HG02870 (cell line): Measurements from ENCODE around the gene ANKRD44.
A peak's percentile ranks its signal among the peaks of the same experiment; 100 is the strongest.

Experiments
- ATAC-seq: cut with Tn5 transposase; IDR thresholded peaks from one replicate; pipeline ENCODE4 v1.9.1; 2021; ENCODE audit warnings: mild to moderate bottlenecking, moderate library complexity; ENCODE audit not compliant: unreplicated experiment

Gene ANKRD44

GRCh38 chr2:197210430-197210829, 100.2 kb downstream of the ANKRD44 start:
- no peak for ATAC-seq

- ATAC-seq = peak; percentile 33
Observed at GRCh38 chr2:197209742-197210408, 100.7 kb downstream of the ANKRD44 start.

- ATAC-seq = no peak
Observed at GRCh38 chr2:197209246-197209645, 101.3 kb downstream of the ANKRD44 start.

- no peak for ATAC-seq
Observed at GRCh38 chr2:197208841-197209240, 101.7 kb downstream of the ANKRD44 start.

GRCh38 chr2:197208024-197208423, 102.6 kb downstream of the ANKRD44 start:
- no peak for ATAC-seq

DNA sequence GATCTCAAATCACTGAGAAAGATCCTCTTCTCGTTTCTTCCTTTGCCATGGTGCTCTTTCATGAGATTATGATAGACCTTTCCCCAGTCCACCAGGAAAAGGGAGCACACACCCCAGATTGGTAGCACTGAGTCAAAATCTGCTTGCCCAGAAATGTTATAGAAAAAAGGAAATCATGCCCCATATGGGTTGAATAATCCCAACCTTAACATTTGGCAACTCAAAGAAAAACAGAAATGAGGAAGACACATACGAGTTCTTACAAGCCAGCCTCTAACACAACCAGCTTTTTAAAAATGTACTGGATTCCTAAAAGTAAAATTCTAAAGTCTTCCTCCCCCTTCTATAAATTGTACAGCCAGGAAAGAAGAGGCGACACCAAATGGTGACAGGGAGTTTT, 103.0 kb downstream of the ANKRD44 start:
- ATAC-seq = no peak

DNA sequence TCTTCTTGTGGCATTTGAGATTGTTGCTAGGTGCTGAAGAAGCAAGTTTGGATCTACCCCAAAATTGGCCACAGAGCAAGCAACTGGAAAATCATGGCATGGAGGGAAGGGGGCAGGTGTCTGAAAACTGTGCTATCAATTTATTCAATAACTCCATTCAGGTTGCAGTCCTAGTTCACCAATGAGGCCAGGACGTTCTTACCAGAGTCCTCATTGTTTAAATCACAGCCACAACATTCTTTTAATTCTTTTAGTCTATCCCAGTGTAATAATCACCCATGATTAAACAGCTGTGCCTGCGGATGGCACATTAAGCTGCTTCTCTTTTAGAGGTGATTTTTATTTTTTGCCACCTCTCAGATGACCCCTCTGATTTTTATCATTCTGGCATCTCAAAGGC, 103.5 kb downstream of the ANKRD44 start:
- ATAC-seq = no peak

DNA sequence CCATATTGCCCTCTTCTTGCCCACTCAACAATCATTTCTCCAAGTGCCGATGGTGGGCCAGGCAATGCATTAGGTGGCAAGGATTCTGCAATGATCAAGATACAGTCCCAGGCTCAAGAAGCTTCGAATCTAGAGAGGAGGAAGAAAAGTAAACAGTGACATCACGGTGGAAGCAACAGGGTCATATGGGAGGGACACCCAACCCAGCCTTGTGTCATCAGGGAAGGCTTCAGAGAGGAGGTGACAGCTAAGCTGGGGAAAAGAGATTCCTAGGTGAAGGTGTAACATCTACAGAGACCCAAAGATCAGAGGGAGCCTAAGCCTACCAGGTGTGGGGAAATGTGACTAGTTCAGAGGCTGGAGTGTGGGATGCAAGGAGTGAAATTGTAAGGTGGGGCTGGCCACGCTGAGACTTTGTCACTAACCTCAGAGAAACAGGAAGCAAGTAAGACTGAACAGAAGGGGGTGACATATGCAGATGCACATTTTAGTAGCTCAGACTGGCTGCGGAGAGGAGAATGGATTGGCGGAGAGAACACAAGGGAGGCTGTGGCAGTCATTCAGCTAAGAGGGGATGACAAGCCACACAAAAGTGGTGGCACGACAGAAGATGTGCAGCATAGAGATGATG, 104.9 kb downstream of the ANKRD44 start:
- peak; percentile 71 for ATAC-seq

DNA sequence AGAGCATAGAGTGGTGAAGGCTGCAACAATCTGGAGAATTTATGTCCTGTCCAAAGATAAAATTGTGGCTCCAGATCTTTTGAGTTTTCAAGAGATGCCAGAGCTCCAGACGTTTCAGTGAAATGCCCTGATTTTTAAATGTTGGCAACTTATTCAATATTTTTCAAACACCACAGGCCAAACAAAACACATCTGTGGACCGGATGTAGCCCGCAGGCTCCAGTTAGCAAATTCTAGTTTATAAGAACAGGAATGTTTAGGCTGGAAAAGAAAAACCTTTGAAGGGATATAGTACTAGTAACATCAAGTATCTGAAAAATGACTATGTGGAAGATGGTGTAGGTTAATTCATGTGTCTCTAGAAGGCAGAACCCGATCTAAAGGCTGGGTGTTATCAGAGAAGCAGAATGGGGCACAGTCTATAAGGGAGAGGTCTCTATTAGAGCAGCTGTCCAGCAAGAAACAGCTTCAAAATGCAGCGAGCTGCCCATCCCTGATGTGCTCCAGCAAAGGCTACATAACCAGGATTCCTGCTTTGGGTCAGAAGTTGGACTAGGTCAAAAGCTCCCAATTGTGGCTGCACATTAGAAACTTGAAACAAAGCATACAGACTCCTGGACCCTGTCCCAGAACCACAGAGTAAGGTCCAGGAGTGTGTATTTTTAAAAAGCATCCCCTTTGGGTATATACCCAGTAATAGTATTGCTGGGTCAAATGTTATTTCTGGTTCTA, 105.9 kb downstream of the ANKRD44 start:
- no peak for ATAC-seq

- ATAC-seq = no peak
Observed at GRCh38 chr2:197201874-197202273, 108.7 kb downstream of the ANKRD44 start.

- ATAC-seq = no peak
Observed at GRCh38 chr2:197200762-197201058, 109.9 kb downstream of the ANKRD44 start.

- no peak for ATAC-seq
Observed at GRCh38 chr2:197200051-197200761, 110.4 kb downstream of the ANKRD44 start.

GRCh38 chr2:197198890-197199289, 111.7 kb downstream of the ANKRD44 start:
- peak; percentile 96 for ATAC-seq

- ATAC-seq = no peak
Observed at GRCh38 chr2:197197895-197198311, 112.7 kb downstream of the ANKRD44 start.

DNA sequence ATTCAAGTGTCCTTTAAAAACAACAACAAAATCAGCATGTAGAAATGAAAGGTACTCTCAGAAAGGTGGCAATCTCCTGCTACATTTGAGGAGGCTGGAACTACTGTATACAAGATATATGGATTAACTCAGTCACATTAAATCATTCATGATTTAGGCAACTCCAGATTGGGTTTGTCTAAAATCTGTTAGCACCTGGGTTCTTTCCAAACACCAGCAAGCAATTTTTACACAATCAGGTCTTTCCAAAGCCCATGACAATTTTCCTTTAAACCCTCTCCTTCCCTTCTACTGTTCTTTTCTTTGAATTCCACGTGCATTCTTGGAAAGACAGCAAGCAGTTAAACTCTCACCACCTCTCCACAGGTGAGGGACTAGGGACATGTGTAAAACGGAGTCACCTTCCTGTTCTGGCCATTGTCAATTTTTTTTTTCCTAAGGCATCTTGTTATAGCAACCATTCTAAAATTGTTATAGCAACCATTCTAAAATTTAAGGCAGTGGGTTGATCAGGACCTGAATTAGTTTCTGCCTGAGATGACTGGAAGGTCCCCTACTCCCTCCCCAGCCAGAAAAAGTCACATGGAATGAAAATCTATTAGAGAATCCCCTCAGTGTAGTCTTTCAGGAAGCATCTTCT, 113.9 kb downstream of the ANKRD44 start:
- ATAC-seq = no peak

GRCh38 chr2:197195518-197195917, 115.1 kb downstream of the ANKRD44 start:
- ATAC-seq = no peak

DNA sequence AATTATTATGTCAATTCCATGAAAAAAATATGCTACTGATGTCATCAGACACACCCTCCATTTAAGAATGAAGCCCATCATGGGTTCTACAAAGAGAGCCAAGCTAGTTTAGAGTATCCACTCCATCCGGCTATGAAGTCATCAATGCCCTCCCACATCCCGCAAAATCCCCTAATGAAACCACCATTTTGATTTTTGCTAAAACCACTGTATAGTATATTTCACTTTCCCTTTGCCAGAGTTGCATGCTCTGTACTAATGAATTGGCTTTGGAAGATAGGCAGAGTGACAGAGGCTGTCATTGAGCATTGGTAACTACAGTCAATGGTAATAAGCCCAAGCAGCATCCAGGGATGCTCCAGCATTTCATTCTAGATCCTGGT, 118.6 kb downstream of the ANKRD44 start:
- ATAC-seq = peak; percentile 45

DNA sequence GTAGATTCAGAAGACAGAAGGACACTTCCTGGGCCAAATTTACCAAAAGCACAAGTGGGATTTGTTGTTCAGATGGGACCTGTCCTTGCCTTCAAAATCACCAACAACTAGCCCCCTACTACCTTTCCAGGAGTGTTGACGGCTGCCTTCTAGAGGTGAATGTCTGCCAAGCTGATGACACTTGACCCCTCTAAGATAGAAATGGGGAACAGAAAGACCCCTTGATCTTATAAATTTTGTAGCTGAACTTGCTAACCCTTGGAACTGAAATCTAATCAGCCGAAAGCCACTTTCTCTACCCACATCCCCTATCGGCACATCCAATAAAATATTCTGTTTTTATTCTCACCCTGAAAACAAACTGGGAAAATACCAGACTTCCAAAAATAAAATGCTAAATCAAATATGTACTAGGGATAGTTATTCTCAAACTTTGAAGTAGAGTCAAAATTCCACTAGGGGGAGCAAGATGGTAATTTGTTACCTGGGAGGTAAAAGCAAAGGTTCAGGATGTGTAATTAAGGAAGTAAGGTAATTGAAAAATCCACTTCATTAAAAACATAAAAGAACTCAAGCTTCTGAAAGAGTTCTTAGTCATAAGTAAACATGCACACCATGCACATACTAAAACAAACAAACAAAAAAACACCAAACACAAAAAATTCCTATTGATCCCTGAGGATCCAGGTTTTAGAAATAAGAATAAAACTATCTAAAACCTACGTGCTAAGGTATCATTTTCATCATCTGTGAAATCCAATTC, 119.2 kb downstream of the ANKRD44 start:
- ATAC-seq = no peak

DNA sequence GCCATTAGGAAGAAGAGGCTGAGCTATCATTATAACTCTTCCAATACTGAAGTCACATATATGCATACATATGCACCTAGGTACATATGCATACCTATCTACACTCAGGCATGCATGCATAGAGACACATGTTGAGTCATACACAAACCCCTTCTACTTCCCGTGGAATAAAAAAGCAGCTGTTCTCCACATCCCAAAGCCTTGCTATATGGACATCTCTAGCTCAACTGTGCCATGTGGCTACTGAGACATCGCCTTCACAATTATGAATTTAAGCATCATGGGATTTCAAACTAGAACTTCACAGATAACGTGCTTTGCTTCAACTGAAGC, 120.5 kb downstream of the ANKRD44 start:
- ATAC-seq = no peak

- ATAC-seq = no peak
Observed at GRCh38 chr2:197189426-197190099, 121.0 kb downstream of the ANKRD44 start.
